Uterus (tissue), 2 donors: ENCODE data around the gene GPHB5.

Source experiments
- CTCF ChIP-seq, 4 experiments: fragments of 200-600 bp in 2 of 4; fragments of 450-650 bp in 2 of 4; sonication (generic) in 2 of 4; IDR thresholded peaks; one replicate each; pipeline ENCODE4 v1.5.1; 2016 to 2019; ENCODE audit warnings: antibody characterized with exemption in 4 of 4, mild to moderate bottlenecking in 2 of 4, moderate library complexity in 1 of 4
- POLR2A ChIP-seq, 2 donors: fragments of 450-650 bp; IDR thresholded peaks; one replicate each; pipeline ENCODE4 v1.6.1; 2016; ENCODE audit warnings: antibody characterized with exemption in 2 of 2, mild to moderate bottlenecking in 1 of 2, moderate library complexity in 1 of 2

GRCh38 chr14:63344336-63344735, 25.6 kb upstream of the GPHB5 start:
- TF ChIP-seq CTCF (IDR thresholded peaks at IDR 0.05) (no peak), POLR2A (IDR thresholded peaks at IDR 0.05) (no peak)
